H9 (cell line): Measurements from ENCODE around the gene SLC7A4. TPM values are rescaled to one million over a fixed set of nuclear protein-coding genes. Genes with fewer than 3 reads are reported as not detected.
A peak's percentile ranks its signal among the peaks of the same experiment; 100 is the strongest.

ENCODE experiments used
- DNase-seq: peaks from one replicate; pipeline ENCODE4 v3.0.0-alpha.2; 2017
- H2AFZ ChIP-seq: one replicate; pipeline ENCODE4 v1.6.1; 2013; ENCODE audit warnings: mild to moderate bottlenecking, low read length, control low read depth, moderate library complexity
- H2AK5ac ChIP-seq: 2 replicates; pipeline ENCODE4 v1.6.1; 2013; ENCODE audit warnings: low read length, control low read depth, mixed read lengths; ENCODE audit not compliant: insufficient read length
- H2BK120ac ChIP-seq: one replicate; pipeline ENCODE4 v1.6.1; 2013; ENCODE audit warnings: low read depth, mild to moderate bottlenecking, low read length, control low read depth, inconsistent platforms; ENCODE audit not compliant: poor library complexity, severe bottlenecking
- H2BK12ac ChIP-seq: 2 replicates; pipeline ENCODE4 v1.6.1; 2013; ENCODE audit warnings: low read length, control low read depth, mixed read lengths, low read depth; ENCODE audit not compliant: insufficient read length
- H2BK15ac ChIP-seq: 2 replicates; pipeline ENCODE4 v1.6.1; 2013; ENCODE audit warnings: low read depth, low read length, control low read depth
- H2BK20ac ChIP-seq: one replicate; pipeline ENCODE4 v1.6.1; 2013; ENCODE audit warnings: low read depth, mild to moderate bottlenecking, low read length, control low read depth, inconsistent platforms; ENCODE audit not compliant: poor library complexity, severe bottlenecking
- H2BK5ac ChIP-seq: 2 replicates; pipeline ENCODE4 v1.6.1; 2013; ENCODE audit warnings: low read length, control low read depth, mixed read lengths; ENCODE audit not compliant: insufficient read length
- H3K14ac ChIP-seq: 2 replicates; pipeline ENCODE4 v1.6.1; 2013; ENCODE audit warnings: low read length, control low read depth; ENCODE audit not compliant: insufficient read depth
- H3K18ac ChIP-seq: 2 replicates; pipeline ENCODE4 v1.6.1; 2013; ENCODE audit warnings: low read depth, mild to moderate bottlenecking, mixed read lengths, low read length, control low read depth; ENCODE audit not compliant: insufficient read length
- H3K23ac ChIP-seq: 2 replicates; pipeline ENCODE4 v1.6.1; 2013; ENCODE audit warnings: low read length, control low read depth, mixed read lengths, low read depth; ENCODE audit not compliant: insufficient read length
- H3K23me2 ChIP-seq: 2 replicates; pipeline ENCODE4 v1.6.1; 2013; ENCODE audit warnings: low read depth, mild to moderate bottlenecking, mixed read lengths, low read length, control low read depth; ENCODE audit not compliant: insufficient read length, poor library complexity, severe bottlenecking
- H3K27ac ChIP-seq: 2 replicates; pipeline ENCODE4 v1.5.1; 2013; ENCODE audit warnings: low read length, control low read depth, mixed read lengths, low read depth; ENCODE audit not compliant: insufficient read length
- H3K27me3 ChIP-seq: 2 replicates; pipeline ENCODE4 v1.6.1; 2013; ENCODE audit warnings: low read length, control low read depth, inconsistent platforms; ENCODE audit not compliant: insufficient read depth
- H3K4ac ChIP-seq: 2 replicates; pipeline ENCODE4 v1.6.1; 2013; ENCODE audit warnings: low read depth, mild to moderate bottlenecking, control low read depth, inconsistent platforms, low read length, moderate library complexity
- H3K4me1 ChIP-seq: 2 replicates; pipeline ENCODE4 v1.6.1; 2013; ENCODE audit warnings: low read length, control low read depth, inconsistent platforms; ENCODE audit not compliant: insufficient read depth
- H3K4me2 ChIP-seq: 2 replicates; pipeline ENCODE4 v1.6.1; 2013; ENCODE audit warnings: low read length, control low read depth, mixed read lengths; ENCODE audit not compliant: insufficient read length, insufficient read depth
- H3K56ac ChIP-seq: 2 replicates; pipeline ENCODE4 v1.6.1; 2013; ENCODE audit warnings: low read depth, mild to moderate bottlenecking, mixed read lengths, low read length, control low read depth; ENCODE audit not compliant: insufficient read length
- H3K79me1 ChIP-seq: 2 replicates; pipeline ENCODE4 v1.6.1; 2013; ENCODE audit warnings: low read depth, mild to moderate bottlenecking, moderate library complexity, low read length, control low read depth, inconsistent platforms; ENCODE audit not compliant: insufficient read depth, poor library complexity, severe bottlenecking
- H3K79me2 ChIP-seq: 2 replicates; pipeline ENCODE4 v1.6.1; 2013; ENCODE audit warnings: low read length, control low read depth, inconsistent platforms; ENCODE audit not compliant: insufficient read depth
- H3K9ac ChIP-seq: 2 replicates; pipeline ENCODE4 v1.6.1; 2013; ENCODE audit warnings: low read length, control low read depth, mixed read lengths; ENCODE audit not compliant: insufficient read length; ENCODE audit errors: extremely low read depth
- H3K9me3 ChIP-seq: one replicate; pipeline ENCODE4 v1.6.1; 2013; ENCODE audit warnings: low read depth, low read length, inconsistent platforms; ENCODE audit not compliant: control insufficient read depth
- H3T11ph ChIP-seq: one replicate; pipeline ENCODE4 v1.6.1; 2013; ENCODE audit warnings: mild to moderate bottlenecking, low read length, control low read depth, inconsistent platforms
- H4K20me1 ChIP-seq: one replicate; pipeline ENCODE4 v1.6.1; 2013; ENCODE audit not compliant: control insufficient read depth, insufficient read length, insufficient read depth
- H4K5ac ChIP-seq: 2 replicates; pipeline ENCODE4 v1.6.1; 2013; ENCODE audit warnings: low read depth, mild to moderate bottlenecking, mixed read lengths, low read length, control low read depth; ENCODE audit not compliant: insufficient read length
- H4K8ac ChIP-seq: replicated peaks from 2 replicates; pipeline ENCODE4 v1.6.1; 2013; ENCODE audit warnings: low read length, control low read depth, mixed read lengths, low read depth; ENCODE audit not compliant: insufficient read length
- H4K91ac ChIP-seq: 2 replicates; pipeline ENCODE4 v1.6.1; 2013; ENCODE audit warnings: low read depth, mild to moderate bottlenecking, moderate library complexity, mixed read lengths, low read length, control low read depth; ENCODE audit not compliant: insufficient read length
- H3K27ac Mint-ChIP-seq, 3 experiments: 2 replicates in 2 of 3; 3 replicates in 1 of 3; pipeline ENCODE4 v1.8.0; 2020 to 2021; ENCODE audit warnings: mixed read lengths in 3 of 3, mild to moderate bottlenecking in 1 of 3, moderate library complexity in 1 of 3
- H3K27me3 Mint-ChIP-seq: 2 replicates; pipeline ENCODE4 v1.8.0; 2021; ENCODE audit warnings: low read depth, mild to moderate bottlenecking, moderate library complexity, mixed read lengths
- H3K36me3 Mint-ChIP-seq, 3 experiments: 2 replicates in 2 of 3; 3 replicates in 1 of 3; pipeline ENCODE4 v1.8.0; 2020 to 2021; ENCODE audit warnings: low read depth in 3 of 3, mixed read lengths in 3 of 3; ENCODE audit not compliant: insufficient read depth in 1 of 3
- H3K4me1 Mint-ChIP-seq, 2 experiments: 2 replicates each; pipeline ENCODE4 v1.8.0; 2020; ENCODE audit warnings: mixed read lengths in 2 of 2
- H3K4me3 Mint-ChIP-seq, 2 experiments: 2 replicates in 1 of 2; 3 replicates in 1 of 2; pipeline ENCODE4 v1.8.0; 2020 to 2021; ENCODE audit warnings: mild to moderate bottlenecking in 2 of 2, mixed read lengths in 2 of 2, moderate library complexity in 1 of 2
- H3K9me3 Mint-ChIP-seq, 2 experiments: 2 replicates in 1 of 2; 3 replicates in 1 of 2; pipeline ENCODE4 v1.8.0; 2020; ENCODE audit warnings: mild to moderate bottlenecking in 2 of 2, mixed read lengths in 2 of 2, moderate library complexity in 1 of 2
- WGBS: extraction: QIAGEN DNeasy Blood & Tissue Kit; methylation state at CpG from one replicate; pipeline ENCODE4 v1.1.7; 2013; ENCODE audit warnings: missing lambda C conversion rate, low lambda C conversion rate, mixed read lengths; ENCODE audit not compliant: insufficient read length; ENCODE audit errors: extremely low coverage; 5-methylcytosine and 5-hydroxymethylcytosine counted together
- total RNA-seq: library from RNA; stranded (reverse); gene quantifications from 2 replicates; pipeline ENCODE4 v1.2.1, GENCODE V29; 2021
- TF ChIP-seq, protein P1 (sequence below): fragments of 200-600 bp; sonication (generic); conservative IDR thresholded peaks from 3 replicates; pipeline ENCODE4 v1.8.0; 2021; ENCODE audit warnings: antibody characterized with exemption, mild to moderate bottlenecking

SLC7A4 gene
- total RNA-seq, 1 experiment from 2014 or later = 0.09 TPM

DNA sequence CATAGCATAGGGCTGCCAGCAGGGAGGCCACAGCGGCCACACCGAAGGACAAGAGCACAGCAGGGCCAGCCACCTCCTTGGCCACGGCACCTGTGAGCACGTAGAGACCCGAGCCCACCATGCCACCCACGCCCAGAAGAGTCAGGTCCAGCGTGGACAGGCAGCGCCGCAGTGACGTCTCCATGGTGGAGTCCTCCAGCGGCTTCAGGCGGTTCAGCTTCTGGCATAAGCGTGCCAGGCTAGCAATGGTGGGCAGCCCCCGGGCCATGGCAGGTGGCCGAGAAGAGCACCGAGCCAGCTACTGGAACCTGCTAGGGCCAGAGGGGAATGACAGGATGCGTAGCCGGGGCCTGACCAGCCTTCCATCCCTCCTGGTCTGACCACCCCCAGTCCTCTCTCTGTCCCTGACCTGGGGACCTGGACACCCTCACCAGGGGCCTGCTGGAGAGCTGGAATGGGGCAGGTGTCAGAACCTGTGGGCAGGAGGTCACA is 770 bp downstream of the SLC7A4 start:
- no peaks in the 10 kb centered on the region for H4K20me1 ChIP-seq
- Mint-ChIP-seq H3K36me3 (no peaks in the 10 kb centered on the region), H3K4me3 (peak overlapping the region in 1 of 2 experiments; percentile 81; a peak in 2 of 5 replicates), H3K27me3 (peaks cover 43% of the 10 kb centered on the region), H3K9me3 (no peaks in the 10 kb centered on the region), H3K27ac (no peak overlapping the region), H3K4me1 (peaks cover 10 to 19% of the 10 kb centered on the region in 2 experiments)
- no peaks in the 10 kb centered on the region for H3K23me2 ChIP-seq
- H3K79me2 ChIP-seq = no peaks in the 10 kb centered on the region
- H3K4me1 ChIP-seq = no peaks in the 10 kb centered on the region; the same call in 1 of the 2 replicates
- no peak overlapping the region for H2BK5ac ChIP-seq
- H2AFZ ChIP-seq = no peak overlapping the region
- no peak overlapping the region for H3K18ac ChIP-seq
- H3K4ac ChIP-seq = no peak overlapping the region
- DNase-seq = no peak
- no peak overlapping the region for H2BK12ac ChIP-seq
- H3T11ph ChIP-seq = no peak overlapping the region
- H3K23ac ChIP-seq = no peak overlapping the region
- peak overlapping the region; percentile 37 for H3K4me2 ChIP-seq
- no peak overlapping the region for H2AK5ac ChIP-seq
- H3K9me3 ChIP-seq = no peaks in the 10 kb centered on the region
- no peak overlapping the region for H2BK20ac ChIP-seq
- no peak overlapping the region for H4K91ac ChIP-seq
- no peak overlapping the region for H3K9ac ChIP-seq
- TF ChIP-seq, protein P1, sequence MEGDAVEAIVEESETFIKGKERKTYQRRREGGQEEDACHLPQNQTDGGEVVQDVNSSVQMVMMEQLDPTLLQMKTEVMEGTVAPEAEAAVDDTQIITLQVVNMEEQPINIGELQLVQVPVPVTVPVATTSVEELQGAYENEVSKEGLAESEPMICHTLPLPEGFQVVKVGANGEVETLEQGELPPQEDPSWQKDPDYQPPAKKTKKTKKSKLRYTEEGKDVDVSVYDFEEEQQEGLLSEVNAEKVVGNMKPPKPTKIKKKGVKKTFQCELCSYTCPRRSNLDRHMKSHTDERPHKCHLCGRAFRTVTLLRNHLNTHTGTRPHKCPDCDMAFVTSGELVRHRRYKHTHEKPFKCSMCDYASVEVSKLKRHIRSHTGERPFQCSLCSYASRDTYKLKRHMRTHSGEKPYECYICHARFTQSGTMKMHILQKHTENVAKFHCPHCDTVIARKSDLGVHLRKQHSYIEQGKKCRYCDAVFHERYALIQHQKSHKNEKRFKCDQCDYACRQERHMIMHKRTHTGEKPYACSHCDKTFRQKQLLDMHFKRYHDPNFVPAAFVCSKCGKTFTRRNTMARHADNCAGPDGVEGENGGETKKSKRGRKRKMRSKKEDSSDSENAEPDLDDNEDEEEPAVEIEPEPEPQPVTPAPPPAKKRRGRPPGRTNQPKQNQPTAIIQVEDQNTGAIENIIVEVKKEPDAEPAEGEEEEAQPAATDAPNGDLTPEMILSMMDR = no peak
- H4K8ac ChIP-seq = no peak overlapping the region
- no CpG with 5 or more reads among the region's 18 CpGs for WGBS
- no peak overlapping the region for H2BK15ac ChIP-seq
- no peak overlapping the region for H3K56ac ChIP-seq
- H4K5ac ChIP-seq = no peak overlapping the region
- H3K14ac ChIP-seq = no peak overlapping the region
- H3K79me1 ChIP-seq = no peaks in the 10 kb centered on the region
- no peak overlapping the region for H3K27ac ChIP-seq
- peaks cover 3% of the 10 kb centered on the region; the same call in 1 of the 2 replicates for H3K27me3 ChIP-seq
- H2BK120ac ChIP-seq = no peak overlapping the region
